Ascending aorta (tissue), 2 donors: Measurements from ENCODE around the gene OR2A25. TPM values are rescaled to one million over a fixed set of nuclear protein-coding genes. Genes with fewer than 3 reads are reported as not detected.

Experiments used
- DNase-seq, 2 donors: peaks; one replicate each; pipeline ENCODE4 v3.0.0-alpha.2; 2019; ENCODE audit warnings: low spot score in 2 of 2
- H3K27ac ChIP-seq, 2 donors: fragments of 200-600 bp; sonication (generic); one replicate each; pipeline ENCODE4 v1.5.1; 2016 to 2017; ENCODE audit warnings: mild to moderate bottlenecking in 1 of 2
- H3K27me3 ChIP-seq: fragments of 200-600 bp; sonication (generic); one replicate; pipeline ENCODE4 v1.5.1; 2017
- H3K36me3 ChIP-seq, 2 donors: fragments of 200-600 bp; sonication (generic); one replicate each; pipeline ENCODE4 v1.5.1; 2016
- H3K4me1 ChIP-seq, 2 donors: fragments of 200-600 bp; sonication (generic); one replicate each; pipeline ENCODE4 v1.5.1; 2016 to 2017; ENCODE audit warnings: mild to moderate bottlenecking in 1 of 2
- H3K4me3 ChIP-seq, 2 donors: fragments of 200-600 bp; sonication (generic); one replicate each; pipeline ENCODE4 v1.5.1; 2016 to 2017; ENCODE audit warnings: mild to moderate bottlenecking in 1 of 2
- H3K9me3 ChIP-seq, 2 donors: fragments of 200-600 bp; sonication (generic); one replicate each; pipeline ENCODE4 v1.5.1; 2016
- intact Hi-C: fragments of 100-400 bp; cut with DNase I; formaldehyde crosslinking; loops from one replicate; pipeline ENCODE4 v1.15.1; 2023
- total RNA-seq: library from RNA; depleted of rRNA; stranded (reverse); fragments of >200 nt; gene quantifications from one replicate; pipeline ENCODE4 v1.1.0, GENCODE V29; 2016
- TF ChIP-seq, protein P1 (sequence below), 3 experiments: fragments of 200-600 bp in 2 of 3; fragments of 450-650 bp in 1 of 3; sonication (generic) in 2 of 3; IDR thresholded peaks; one replicate each; pipeline ENCODE4 v1.5.1; 2016 to 2019; ENCODE audit warnings: antibody characterized with exemption in 3 of 3, mild to moderate bottlenecking in 1 of 3, moderate library complexity in 1 of 3

The OR2A25 gene
- total RNA-seq, 1 donor from 2014 or later = not detected

DNA sequence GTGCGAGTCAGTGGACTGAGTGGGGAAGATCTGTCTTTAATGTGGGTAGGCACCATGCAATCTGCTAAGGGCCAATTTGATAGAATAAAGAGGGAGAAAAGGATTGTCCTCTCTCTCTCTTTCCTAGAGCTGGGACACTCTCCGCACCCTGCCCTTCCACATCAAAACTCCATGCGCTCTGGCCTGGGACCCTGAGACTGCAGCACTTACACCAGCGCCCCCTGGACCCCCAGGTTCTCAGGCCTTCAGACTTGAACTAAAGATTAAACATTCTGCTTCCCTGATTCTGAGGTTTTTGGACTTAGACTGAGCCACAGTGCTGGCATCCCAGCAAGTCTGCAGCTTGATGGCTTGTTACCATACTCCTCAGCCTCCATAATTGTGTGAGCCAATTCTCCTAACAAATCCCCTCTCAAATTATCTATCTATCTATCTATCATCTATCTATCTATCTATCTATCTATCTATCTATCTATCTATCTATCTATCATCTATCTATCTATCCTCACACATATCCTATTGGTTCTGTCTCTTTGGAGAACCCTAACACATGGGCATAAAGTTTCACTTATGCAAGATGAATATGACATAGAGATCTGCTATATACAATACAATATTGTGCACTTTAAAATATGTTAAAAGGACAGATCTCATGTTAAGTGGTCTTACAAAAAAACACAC is 43.3 kb upstream of the OR2A25 start:
- no peak overlapping the region for H3K4me3 ChIP-seq
- H3K27ac ChIP-seq = no peak overlapping the region
- H3K36me3 ChIP-seq = no peaks in the 10 kb centered on the region
- H3K9me3 ChIP-seq = no peaks in the 10 kb centered on the region
- no peaks in the 10 kb centered on the region for H3K4me1 ChIP-seq
- intact Hi-C loops = no loop called here
- TF ChIP-seq, protein P1, sequence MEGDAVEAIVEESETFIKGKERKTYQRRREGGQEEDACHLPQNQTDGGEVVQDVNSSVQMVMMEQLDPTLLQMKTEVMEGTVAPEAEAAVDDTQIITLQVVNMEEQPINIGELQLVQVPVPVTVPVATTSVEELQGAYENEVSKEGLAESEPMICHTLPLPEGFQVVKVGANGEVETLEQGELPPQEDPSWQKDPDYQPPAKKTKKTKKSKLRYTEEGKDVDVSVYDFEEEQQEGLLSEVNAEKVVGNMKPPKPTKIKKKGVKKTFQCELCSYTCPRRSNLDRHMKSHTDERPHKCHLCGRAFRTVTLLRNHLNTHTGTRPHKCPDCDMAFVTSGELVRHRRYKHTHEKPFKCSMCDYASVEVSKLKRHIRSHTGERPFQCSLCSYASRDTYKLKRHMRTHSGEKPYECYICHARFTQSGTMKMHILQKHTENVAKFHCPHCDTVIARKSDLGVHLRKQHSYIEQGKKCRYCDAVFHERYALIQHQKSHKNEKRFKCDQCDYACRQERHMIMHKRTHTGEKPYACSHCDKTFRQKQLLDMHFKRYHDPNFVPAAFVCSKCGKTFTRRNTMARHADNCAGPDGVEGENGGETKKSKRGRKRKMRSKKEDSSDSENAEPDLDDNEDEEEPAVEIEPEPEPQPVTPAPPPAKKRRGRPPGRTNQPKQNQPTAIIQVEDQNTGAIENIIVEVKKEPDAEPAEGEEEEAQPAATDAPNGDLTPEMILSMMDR (IDR thresholded peaks at IDR 0.05) = no peak
- H3K27me3 ChIP-seq = no peaks in the 10 kb centered on the region
- DNase-seq = no peak

DNA sequence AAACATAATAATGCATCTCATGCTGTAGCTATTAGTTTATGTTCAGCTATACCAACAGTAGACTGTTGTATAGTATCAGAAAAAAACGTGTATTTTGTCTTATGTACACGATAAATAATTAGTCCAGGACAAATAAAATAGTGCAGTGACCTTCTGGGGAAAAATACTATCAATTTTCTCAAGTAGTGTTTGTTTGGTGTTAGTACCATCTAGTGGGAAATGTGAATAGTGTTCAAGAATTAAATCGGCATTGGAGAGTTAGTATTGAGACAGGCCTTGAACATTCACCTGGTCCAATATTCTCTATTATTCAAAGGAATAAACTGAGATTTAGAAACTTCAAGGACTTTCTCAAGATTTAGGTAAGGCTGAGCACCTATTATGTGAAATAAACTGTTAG is 42.5 kb upstream of the OR2A25 start:
- intact Hi-C loops = no loop called here
- TF ChIP-seq, protein P1 (IDR thresholded peaks at IDR 0.05) = peak in 2 of 3 experiments; percentile 28 to 54
- Histone ChIP-seq H3K9me3 (no peaks in the 10 kb centered on the region), H3K27ac (no peak overlapping the region), H3K36me3 (no peaks in the 10 kb centered on the region), H3K4me1 (no peaks in the 10 kb centered on the region), H3K4me3 (no peak overlapping the region), H3K27me3 (no peaks in the 10 kb centered on the region)
- no peak for DNase-seq

DNA sequence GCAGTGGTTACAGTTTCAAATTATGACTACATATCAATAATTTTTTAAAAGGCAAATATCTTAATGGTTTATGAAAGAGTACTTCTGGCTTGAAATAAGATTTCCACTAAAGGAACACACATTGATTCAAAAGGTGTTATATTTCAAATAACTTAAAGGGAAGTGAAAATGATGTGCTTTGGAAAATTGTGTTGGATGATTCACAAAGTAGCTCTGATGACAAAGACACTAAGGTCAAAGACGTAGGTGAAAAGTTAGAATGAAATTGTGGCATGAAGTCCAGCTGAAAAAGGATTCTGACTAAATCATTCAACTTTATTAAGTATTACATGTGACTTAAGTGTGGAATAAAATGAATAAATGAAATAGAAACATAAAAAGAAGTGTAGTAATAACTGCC is 41.6 kb upstream of the OR2A25 start:
- H3K27ac ChIP-seq = no peak overlapping the region
- no peak overlapping the region for H3K4me3 ChIP-seq

DNA sequence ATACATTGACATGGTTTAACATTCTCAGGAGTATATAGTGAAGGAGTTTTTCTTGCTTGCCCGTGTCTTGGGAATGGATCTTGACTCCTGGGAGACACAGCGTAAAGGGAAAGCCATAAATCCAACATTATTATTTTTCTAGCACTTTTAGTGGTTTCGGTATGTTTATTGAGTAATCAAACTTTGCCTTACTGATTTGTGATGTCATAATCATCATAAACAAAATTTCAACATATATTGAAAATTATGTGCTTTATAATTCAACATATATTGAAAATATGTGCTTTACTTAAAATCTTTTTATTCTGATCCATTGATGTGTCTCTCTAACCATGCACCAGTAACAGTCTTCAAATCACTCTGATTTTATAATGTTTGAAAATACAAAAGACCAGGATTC is 41.1 kb upstream of the OR2A25 start:
- H3K9me3 ChIP-seq = no peaks in the 10 kb centered on the region
- no peaks in the 10 kb centered on the region for H3K4me1 ChIP-seq
- H3K27me3 ChIP-seq = no peaks in the 10 kb centered on the region
- DNase-seq = no peak
- no peak overlapping the region for H3K27ac ChIP-seq
- no peak overlapping the region for H3K4me3 ChIP-seq
- TF ChIP-seq, protein P1 (IDR thresholded peaks at IDR 0.05) = no peak
- intact Hi-C loops = no loop called here
- no peaks in the 10 kb centered on the region for H3K36me3 ChIP-seq

More for the DNA sequence above, 41.6 kb upstream of the OR2A25 start:
- no peaks in the 10 kb centered on the region for H3K4me1 ChIP-seq
- no peaks in the 10 kb centered on the region for H3K27me3 ChIP-seq
- TF ChIP-seq, protein P1 (IDR thresholded peaks at IDR 0.05) = no peak
- DNase-seq = no peak
- intact Hi-C loops = no loop called here
- H3K9me3 ChIP-seq = no peaks in the 10 kb centered on the region
- no peaks in the 10 kb centered on the region for H3K36me3 ChIP-seq

DNA sequence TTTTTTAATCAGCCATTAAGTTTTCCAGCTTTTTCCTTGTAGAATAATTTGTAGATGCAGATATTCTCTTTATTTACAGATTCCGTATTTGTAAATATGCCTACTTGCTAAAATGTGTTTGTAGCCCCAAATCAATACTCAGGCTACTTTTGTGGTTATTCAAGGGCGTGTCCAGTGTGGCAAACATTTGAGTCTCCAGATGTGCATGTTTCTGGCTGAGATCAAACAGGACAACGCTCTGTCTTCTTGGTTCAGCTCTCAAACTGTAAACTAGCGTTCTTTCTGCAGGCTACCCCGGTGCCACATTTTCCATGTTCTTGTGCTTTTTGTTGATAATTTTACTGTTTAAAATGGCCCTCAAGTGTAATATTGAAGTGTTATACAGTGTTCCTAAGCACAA is 37.1 kb upstream of the OR2A25 start:
- Histone ChIP-seq H3K27ac (no peak overlapping the region), H3K4me1 (no peaks in the 10 kb centered on the region), H3K9me3 (no peaks in the 10 kb centered on the region), H3K27me3 (no peaks in the 10 kb centered on the region), H3K36me3 (no peaks in the 10 kb centered on the region), H3K4me3 (no peak overlapping the region)
- TF ChIP-seq, protein P1 (IDR thresholded peaks at IDR 0.05) = no peak
- intact Hi-C loops = no loop called here
- no peak for DNase-seq
